ENCODE results near the gene BOLA2.
"Not testable (repeated sequence)": the region's sequence is repeated elsewhere in the genome, so short reads cannot be mapped to it uniquely, and the experiment has no call there.

DNA sequence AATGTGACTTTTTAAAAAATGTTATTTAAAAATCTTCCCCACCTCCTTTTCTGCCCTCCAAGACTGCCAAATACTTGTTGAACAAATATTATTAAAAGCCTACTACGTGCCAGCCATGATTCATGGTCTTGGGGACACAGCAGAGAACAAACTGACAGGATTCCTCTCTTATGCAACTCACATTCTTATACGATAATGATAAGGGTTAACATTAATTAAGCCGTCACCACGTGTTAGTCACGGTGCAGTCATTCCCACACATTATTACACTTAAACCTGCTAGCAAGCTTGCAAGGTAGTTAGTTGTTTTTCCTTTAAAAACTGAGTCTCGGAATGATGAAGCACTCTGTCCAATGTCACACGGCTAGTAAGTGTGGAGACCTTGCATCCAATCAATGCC, 48.9 kb downstream of the BOLA2 start:
- TF ChIP-seq, protein P1, sequence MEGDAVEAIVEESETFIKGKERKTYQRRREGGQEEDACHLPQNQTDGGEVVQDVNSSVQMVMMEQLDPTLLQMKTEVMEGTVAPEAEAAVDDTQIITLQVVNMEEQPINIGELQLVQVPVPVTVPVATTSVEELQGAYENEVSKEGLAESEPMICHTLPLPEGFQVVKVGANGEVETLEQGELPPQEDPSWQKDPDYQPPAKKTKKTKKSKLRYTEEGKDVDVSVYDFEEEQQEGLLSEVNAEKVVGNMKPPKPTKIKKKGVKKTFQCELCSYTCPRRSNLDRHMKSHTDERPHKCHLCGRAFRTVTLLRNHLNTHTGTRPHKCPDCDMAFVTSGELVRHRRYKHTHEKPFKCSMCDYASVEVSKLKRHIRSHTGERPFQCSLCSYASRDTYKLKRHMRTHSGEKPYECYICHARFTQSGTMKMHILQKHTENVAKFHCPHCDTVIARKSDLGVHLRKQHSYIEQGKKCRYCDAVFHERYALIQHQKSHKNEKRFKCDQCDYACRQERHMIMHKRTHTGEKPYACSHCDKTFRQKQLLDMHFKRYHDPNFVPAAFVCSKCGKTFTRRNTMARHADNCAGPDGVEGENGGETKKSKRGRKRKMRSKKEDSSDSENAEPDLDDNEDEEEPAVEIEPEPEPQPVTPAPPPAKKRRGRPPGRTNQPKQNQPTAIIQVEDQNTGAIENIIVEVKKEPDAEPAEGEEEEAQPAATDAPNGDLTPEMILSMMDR (conservative IDR thresholded peaks at IDR 0.05; ENCODE audit: low read depth, low read length) = not testable (repeated sequence)
- TF ChIP-seq POLR2A (IDR thresholded peaks at IDR 0.05; ENCODE audit: low read depth, low read length); MAZ (IDR thresholded peaks at IDR 0.05; ENCODE audit: borderline replicate concordance, low read depth, low read length); RAD21 (IDR thresholded peaks at IDR 0.05; ENCODE audit: low read length); NFE2L2 (IDR thresholded peaks at IDR 0.05; ENCODE audit: low read depth, low read length); RFX5 (IDR thresholded peaks at IDR 0.05; ENCODE audit: low read depth, low read length); BHLHE40 (IDR thresholded peaks at IDR 0.05; ENCODE audit: low read depth, low read length); RCOR1 (IDR thresholded peaks at IDR 0.05; ENCODE audit: insufficient replicate concordance, low read length); CHD1 (IDR thresholded peaks at IDR 0.05; ENCODE audit: low read depth, low read length); MAFK (IDR thresholded peaks at IDR 0.05; ENCODE audit: low read depth, low read length); SMC3 (IDR thresholded peaks at IDR 0.05; ENCODE audit: low read depth, low read length): not testable (repeated sequence)
- peak; percentile 42 for TF ChIP-seq CEBPB (IDR thresholded peaks at IDR 0.05; ENCODE audit: low read depth, low read length)
- TF ChIP-seq, protein P2, sequence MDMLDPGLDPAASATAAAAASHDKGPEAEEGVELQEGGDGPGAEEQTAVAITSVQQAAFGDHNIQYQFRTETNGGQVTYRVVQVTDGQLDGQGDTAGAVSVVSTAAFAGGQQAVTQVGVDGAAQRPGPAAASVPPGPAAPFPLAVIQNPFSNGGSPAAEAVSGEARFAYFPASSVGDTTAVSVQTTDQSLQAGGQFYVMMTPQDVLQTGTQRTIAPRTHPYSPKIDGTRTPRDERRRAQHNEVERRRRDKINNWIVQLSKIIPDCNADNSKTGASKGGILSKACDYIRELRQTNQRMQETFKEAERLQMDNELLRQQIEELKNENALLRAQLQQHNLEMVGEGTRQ (IDR thresholded peaks at IDR 0.05; ENCODE audit: low read depth, low read length) = not testable (repeated sequence)
- TF ChIP-seq, protein P3, sequence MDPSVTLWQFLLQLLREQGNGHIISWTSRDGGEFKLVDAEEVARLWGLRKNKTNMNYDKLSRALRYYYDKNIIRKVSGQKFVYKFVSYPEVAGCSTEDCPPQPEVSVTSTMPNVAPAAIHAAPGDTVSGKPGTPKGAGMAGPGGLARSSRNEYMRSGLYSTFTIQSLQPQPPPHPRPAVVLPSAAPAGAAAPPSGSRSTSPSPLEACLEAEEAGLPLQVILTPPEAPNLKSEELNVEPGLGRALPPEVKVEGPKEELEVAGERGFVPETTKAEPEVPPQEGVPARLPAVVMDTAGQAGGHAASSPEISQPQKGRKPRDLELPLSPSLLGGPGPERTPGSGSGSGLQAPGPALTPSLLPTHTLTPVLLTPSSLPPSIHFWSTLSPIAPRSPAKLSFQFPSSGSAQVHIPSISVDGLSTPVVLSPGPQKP (IDR thresholded peaks at IDR 0.05; ENCODE audit: borderline replicate concordance, low read depth, low read length) = not testable (repeated sequence)

Measured in IMR-90 (cell line).